Measurements from ENCODE around the gene B4GALT5. TPM values are rescaled to one million over a fixed set of nuclear protein-coding genes. Genes with fewer than 3 reads are reported as not detected.
A peak's percentile ranks its signal among the peaks of the same experiment; 100 is the strongest.

B4GALT5 gene
- total RNA-seq, 1 experiment from 2014 or later: 77.0 TPM

- Histone ChIP-seq H3K27me3 (ENCODE audit: insufficient read depth, low read length) (no peaks in the 10 kb centered on the region), H2BK12ac (ENCODE audit: insufficient read length, low read depth, low read length) (no peak overlapping the region), H3K4me2 (ENCODE audit: insufficient read depth, insufficient read length, low read length) (no peak overlapping the region), H3K18ac (ENCODE audit: insufficient read length, low read depth, low read length) (no peak overlapping the region), H2BK120ac (ENCODE audit: low read depth, low read length, poor library complexity, severe bottlenecking) (no peak overlapping the region), H4K8ac (replicated peaks; ENCODE audit: insufficient read length, low read depth, low read length) (no peak overlapping the region), H2BK15ac (ENCODE audit: low read depth, low read length) (no peak overlapping the region), H2AFZ (ENCODE audit: low read length) (no peak overlapping the region), H3K56ac (ENCODE audit: insufficient read length, low read depth, low read length) (no peak overlapping the region), H3K27ac (ENCODE audit: insufficient read length, low read depth, low read length) (no peak overlapping the region), H3K23ac (ENCODE audit: insufficient read length, low read depth, low read length) (no peak overlapping the region), H3K9ac (ENCODE audit: extremely low read depth, insufficient read length, low read length) (no peak overlapping the region), H3K9me3 (ENCODE audit: control insufficient read depth, low read depth, low read length) (no peaks in the 10 kb centered on the region), H3K4ac (ENCODE audit: low read depth, low read length) (no peak overlapping the region), H2BK5ac (ENCODE audit: insufficient read length, low read length) (no peak overlapping the region), H3K23me2 (ENCODE audit: insufficient read length, low read depth, low read length, poor library complexity, severe bottlenecking) (no peaks in the 10 kb centered on the region), H3K79me1 (ENCODE audit: insufficient read depth, low read depth, low read length, poor library complexity, severe bottlenecking) (no peaks in the 10 kb centered on the region), H3K14ac (ENCODE audit: insufficient read depth, low read length) (no peak overlapping the region), H4K5ac (ENCODE audit: insufficient read length, low read depth, low read length) (no peak overlapping the region), H3K4me1 (ENCODE audit: insufficient read depth, low read length) (peaks cover 12% of the 10 kb centered on the region; the same call in 1 of the 2 replicates), H2AK5ac (ENCODE audit: insufficient read length, low read length) (no peak overlapping the region), H4K20me1 (ENCODE audit: control insufficient read depth, insufficient read depth, insufficient read length) (no peaks in the 10 kb centered on the region), H3K79me2 (ENCODE audit: insufficient read depth, low read length) (peaks cover 56% of the 10 kb centered on the region; the same call in 1 of the 2 replicates), H4K91ac (ENCODE audit: insufficient read length, low read depth, low read length) (no peak overlapping the region), H3T11ph (ENCODE audit: low read length) (no peak overlapping the region), H2BK20ac (ENCODE audit: low read depth, low read length, poor library complexity, severe bottlenecking) (no peak overlapping the region)
- Mint-ChIP-seq H3K36me3 (ENCODE audit: insufficient read depth in 1 of 3, low read depth in 3 of 3) (peaks cover 0 to 4% (median 0%) of the 10 kb centered on the region in 3 experiments; a peak in 1 of 7 replicates), H3K4me1 (peaks cover 69 to 85% of the 10 kb centered on the region in 2 experiments), H3K9me3 (no peaks in the 10 kb centered on the region; a peak in 1 of 5 replicates), H3K27ac (peak overlapping the region; percentile 8 to 89 (median 82); a peak in 4 of 7 replicates), H3K4me3 (no peak overlapping the region; a peak in 1 of 5 replicates), H3K27me3 (ENCODE audit: low read depth) (no peaks in the 10 kb centered on the region)
- DNase-seq: no peak
- TF ChIP-seq CTCF (conservative IDR thresholded peaks at IDR 0.05): no peak
- no CpG with 5 or more reads among the region's 6 CpGs for WGBS (ENCODE audit: extremely low coverage, insufficient read length, low lambda C conversion rate)
These were observed 36.9 kb downstream of the B4GALT5 start for GRCh38 chr20:49676581-49677291.
